Mucosa of descending colon (tissue), 3 donors: ENCODE measurements around the gene EEPD1. TPM values are rescaled to one million over a fixed set of nuclear protein-coding genes. Genes with fewer than 3 reads are reported as not detected.

ENCODE experiments used
- ATAC-seq: fragments of 200-7000 bp; cut with Tn5 transposase; one replicate; pipeline ENCODE4 v1.9.1; 2020; ENCODE audit warnings: mild to moderate bottlenecking, moderate library complexity
- DNase-seq, 3 donors: peaks; one replicate each; pipeline ENCODE4 v3.0.0-alpha.2; 2020
- H3K36me3 ChIP-seq: fragments of 200-600 bp; one replicate; pipeline ENCODE4 v1.8.0; 2021; ENCODE audit warnings: low read depth, mild to moderate bottlenecking
- H3K4me1 ChIP-seq: fragments of 200-600 bp; one replicate; pipeline ENCODE4 v1.8.0; 2021; ENCODE audit warnings: low read depth, mild to moderate bottlenecking
- H3K4me3 ChIP-seq: fragments of 200-600 bp; one replicate; pipeline ENCODE4 v1.8.0; 2021; ENCODE audit warnings: mild to moderate bottlenecking
- H3K9me3 ChIP-seq: fragments of 200-600 bp; one replicate; pipeline ENCODE4 v1.8.0; 2021; ENCODE audit warnings: mild to moderate bottlenecking
- CTCF ChIP-seq: fragments of 200-600 bp; IDR thresholded peaks from one replicate; pipeline ENCODE4 v1.8.0; 2022; ENCODE audit warnings: antibody characterized with exemption, mild to moderate bottlenecking
- intact Hi-C, 2 donors: fragments of 100-400 bp; cut with DNase I in 1 of 2; cut with micrococcal nuclease in 1 of 2; formaldehyde crosslinking; loops; one replicate each; pipeline versions ENCODE4 v1.11.0 to v1.11.1; 2022; cut with DNase I, micrococcal nuclease
- total RNA-seq, 3 donors: library from RNA; stranded (reverse); fragmentation: NEBNext Ultra II Directional in 2 of 3; extraction: Animal tissue kit (Norgen Biotek cat#: 25700) in 2 of 3; gene quantifications; one replicate each; pipeline versions ENCODE4 v1.2.1 to v1.2.4, GENCODE V29; 2021 to 2023
- donor health status: DM: no; HTN: no; CAD: no; lungs with moderate emphysema.
- donor health status: DM: no; HTN: no; CAD: no.
- donor health status: DM: no; HTN: yes; CAD: no.

Gene EEPD1
- total RNA-seq, 3 donors from 2014 or later = 9.9 to 16.8 (median 16.3) TPM

- TF ChIP-seq CTCF = no peak
- no peaks in the 10 kb centered on the region for H3K4me1 ChIP-seq
- ATAC-seq (no peak), DNase-seq (no peak)
- intact Hi-C loops = no loop called here
- no peaks in the 10 kb centered on the region for H3K9me3 ChIP-seq
- H3K36me3 ChIP-seq = no peaks in the 10 kb centered on the region
- no peak overlapping the region for H3K4me3 ChIP-seq
Measured at GRCh38 chr7:36336390-36336789, 183.3 kb downstream of the EEPD1 start.

- H3K36me3 ChIP-seq = no peaks in the 10 kb centered on the region
- ATAC-seq (no peak), DNase-seq (no peak)
- no peaks in the 10 kb centered on the region for H3K4me1 ChIP-seq
- H3K4me3 ChIP-seq = no peak overlapping the region
- intact Hi-C loops = no loop called here
- TF ChIP-seq CTCF = no peak
- H3K9me3 ChIP-seq = no peaks in the 10 kb centered on the region
Measured at GRCh38 chr7:36338256-36338655, 185.2 kb downstream of the EEPD1 start.

- no peak for TF ChIP-seq CTCF
- Histone ChIP-seq H3K4me1 (no peaks in the 10 kb centered on the region), H3K36me3 (no peaks in the 10 kb centered on the region), H3K4me3 (no peak overlapping the region), H3K9me3 (no peaks in the 10 kb centered on the region)
- DNase-seq = no peak
- intact Hi-C loops = no loop called here
- ATAC-seq = no peak
Measured at GRCh38 chr7:36343548-36343947, 190.5 kb downstream of the EEPD1 start.

- Histone ChIP-seq H3K36me3 (no peaks in the 10 kb centered on the region), H3K4me3 (no peak overlapping the region), H3K4me1 (no peaks in the 10 kb centered on the region), H3K9me3 (no peaks in the 10 kb centered on the region)
- no peak for TF ChIP-seq CTCF
- no peak for DNase-seq
- ATAC-seq = no peak
- intact Hi-C loops = no loop called here
Measured at GRCh38 chr7:36344622-36345021, 191.6 kb downstream of the EEPD1 start.

GRCh38 chr7:36346260-36346831 is 193.3 kb downstream of the EEPD1 start:
- no peak for ATAC-seq
- no peak for TF ChIP-seq CTCF
- intact Hi-C loops = no loop called here

GRCh38 chr7:36348256-36348655 is 195.2 kb downstream of the EEPD1 start:
- DNase-seq (no peak), ATAC-seq (no peak)
- Histone ChIP-seq H3K4me3 (no peak overlapping the region), H3K9me3 (no peaks in the 10 kb centered on the region), H3K4me1 (no peaks in the 10 kb centered on the region), H3K36me3 (no peaks in the 10 kb centered on the region)
- intact Hi-C loops = no loop called here
- TF ChIP-seq CTCF = no peak

More at GRCh38 chr7:36346260-36346831, 193.3 kb downstream of the EEPD1 start:
- DNase-seq = no peak
- no peaks in the 10 kb centered on the region for H3K4me1 ChIP-seq
- no peaks in the 10 kb centered on the region for H3K36me3 ChIP-seq
- no peak overlapping the region for H3K4me3 ChIP-seq
- no peaks in the 10 kb centered on the region for H3K9me3 ChIP-seq
